Activated naive CD8-positive, alpha-beta T cell treated with anti-CD3 and anti-CD28 coated beads, Interleukin-2, amount 10 ng/mL, durations not matched to agents 7 days and 5 days (primary cell): Measurements from ENCODE around the gene TSHZ2. TPM values are rescaled to one million over a fixed set of nuclear protein-coding genes. Genes with fewer than 3 reads are reported as not detected.

Experiments
- ATAC-seq: fragments of 150-1000 bp; cut with Tn5 transposase; one replicate; pipeline ENCODE4 v1.10.0; 2021; ENCODE audit warnings: low read depth, moderate library complexity
- POLR2A ChIA-PET: fragments of 350-600 bp; sonication (Branson Sonifier 250); formaldehyde crosslinking; loops from one replicate; lab custom pipeline; 2021; ENCODE audit warnings: antibody characterized with exemption; lab: Charles Lee
- DNase-seq: peaks from one replicate; pipeline ENCODE4 v3.0.0; 2021
- H3K27ac Mint-ChIP-seq: one replicate; pipeline ENCODE4 v1.8.0; 2022; ENCODE audit warnings: mild to moderate bottlenecking, mixed read lengths
- H3K27me3 Mint-ChIP-seq: one replicate; pipeline ENCODE4 v1.8.0; 2022; ENCODE audit warnings: mild to moderate bottlenecking, moderate library complexity, mixed read lengths
- H3K36me3 Mint-ChIP-seq: one replicate; pipeline ENCODE4 v1.8.0; 2021; ENCODE audit warnings: mild to moderate bottlenecking, mixed read lengths
- H3K4me1 Mint-ChIP-seq: one replicate; pipeline ENCODE4 v1.8.0; 2021; ENCODE audit warnings: mixed read lengths
- H3K4me3 Mint-ChIP-seq: one replicate; pipeline ENCODE4 v1.8.0; 2022; ENCODE audit warnings: mild to moderate bottlenecking, moderate library complexity, mixed read lengths
- H3K9me3 Mint-ChIP-seq: one replicate; pipeline ENCODE4 v1.8.0; 2021; ENCODE audit warnings: mixed read lengths
- total RNA-seq, 2 experiments: library from RNA; stranded (reverse); gene quantifications; one replicate each; pipeline ENCODE4 v1.2.3, GENCODE V29; 2021

TSHZ2 gene
- total RNA-seq, 2 experiments from 2014 or later: 0.44 to 0.54 TPM

- POLR2A ChIA-PET: no interaction called here
These were observed 409.6 kb downstream of the TSHZ2 start for GRCh38 chr20:53381568-53382262.

GRCh38 chr20:53382263-53382844 is 410.2 kb downstream of the TSHZ2 start:
- ATAC-seq (no peak), DNase-seq (no peak)
- no peaks in the 10 kb centered on the region for H3K4me1 Mint-ChIP-seq
- POLR2A ChIA-PET: no interaction called here
- no peak overlapping the region for H3K27ac Mint-ChIP-seq
- no peaks in the 10 kb centered on the region for H3K36me3 Mint-ChIP-seq
- no peaks in the 10 kb centered on the region for H3K9me3 Mint-ChIP-seq
- H3K4me3 Mint-ChIP-seq: no peak overlapping the region
- H3K27me3 Mint-ChIP-seq: no peaks in the 10 kb centered on the region

More at GRCh38 chr20:53381568-53382262, 409.6 kb downstream of the TSHZ2 start:
- H3K9me3 Mint-ChIP-seq: no peaks in the 10 kb centered on the region
- no peak overlapping the region for H3K27ac Mint-ChIP-seq
- DNase-seq: no peak
- H3K4me1 Mint-ChIP-seq: no peaks in the 10 kb centered on the region
- H3K27me3 Mint-ChIP-seq: no peaks in the 10 kb centered on the region
- ATAC-seq: no peak
- no peaks in the 10 kb centered on the region for H3K36me3 Mint-ChIP-seq
- no peak overlapping the region for H3K4me3 Mint-ChIP-seq

DNA sequence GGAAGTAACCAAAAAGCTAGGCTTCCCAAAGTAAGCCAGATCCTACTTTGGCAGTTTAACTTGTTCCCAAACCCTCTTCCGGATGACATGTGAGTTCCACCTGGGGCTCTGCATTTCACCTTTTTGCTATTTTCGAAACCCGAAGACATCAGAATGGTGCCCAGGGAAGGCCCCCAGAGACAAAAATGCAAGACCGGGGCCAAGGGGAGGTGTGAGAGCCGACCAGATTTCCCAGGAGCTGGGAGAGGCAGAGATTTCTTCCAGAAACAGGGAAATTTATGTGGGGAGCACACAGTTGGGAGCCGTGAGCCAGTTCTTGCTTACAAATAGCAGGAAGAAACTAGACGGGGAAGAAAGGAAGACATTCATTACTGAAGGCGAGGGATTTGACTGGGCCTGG is 411.8 kb downstream of the TSHZ2 start:
- Mint-ChIP-seq H3K4me1 (peaks cover 7% of the 10 kb centered on the region), H3K27me3 (no peaks in the 10 kb centered on the region), H3K4me3 (no peak overlapping the region), H3K36me3 (peaks cover 2% of the 10 kb centered on the region), H3K9me3 (peaks cover 1% of the 10 kb centered on the region), H3K27ac (no peak overlapping the region)
- POLR2A ChIA-PET: no interaction called here
- DNase-seq (no peak), ATAC-seq (no peak)

DNA sequence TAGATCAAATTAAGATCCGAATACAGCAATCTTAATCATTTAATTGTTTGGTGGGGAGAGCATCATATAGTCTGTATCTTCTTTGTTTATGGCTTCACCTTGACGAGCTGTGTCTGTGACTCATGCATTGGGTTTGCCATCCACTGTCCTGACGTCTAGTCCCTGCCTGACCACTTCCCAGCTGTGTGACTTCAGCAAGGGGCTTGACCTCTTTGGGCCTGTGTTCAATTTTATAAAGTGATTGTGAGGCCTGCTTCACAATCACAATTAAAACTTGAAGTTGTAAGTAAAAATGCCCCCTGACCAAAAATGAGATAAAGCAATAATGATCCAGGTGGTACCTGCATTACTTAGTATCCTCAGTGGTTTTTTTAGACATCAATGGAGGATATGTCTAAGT is 412.2 kb downstream of the TSHZ2 start:
- Mint-ChIP-seq H3K27ac (no peak overlapping the region), H3K9me3 (peaks cover 1% of the 10 kb centered on the region)
- ATAC-seq: no peak

GRCh38 chr20:53385941-53386767 is 414.0 kb downstream of the TSHZ2 start:
- Mint-ChIP-seq H3K4me3 (no peak overlapping the region), H3K27me3 (peaks cover 2% of the 10 kb centered on the region), H3K27ac (no peak overlapping the region), H3K4me1 (peaks cover 10% of the 10 kb centered on the region), H3K9me3 (peaks cover 1% of the 10 kb centered on the region), H3K36me3 (peaks cover 2% of the 10 kb centered on the region)
- DNase-seq: no peak
- no peak for ATAC-seq
- POLR2A ChIA-PET: no interaction called here

More for the DNA sequence above, 412.2 kb downstream of the TSHZ2 start:
- Mint-ChIP-seq H3K36me3 (peaks cover 2% of the 10 kb centered on the region), H3K4me1 (peaks cover 10% of the 10 kb centered on the region), H3K4me3 (no peak overlapping the region), H3K27me3 (no peaks in the 10 kb centered on the region)
- DNase-seq: no peak
- POLR2A ChIA-PET: no interaction called here

GRCh38 chr20:53387983-53388675 is 416.0 kb downstream of the TSHZ2 start:
- DNase-seq (no peak), ATAC-seq (peak; percentile 89)
- Mint-ChIP-seq H3K4me1 (peaks cover 10% of the 10 kb centered on the region), H3K36me3 (peaks cover 2% of the 10 kb centered on the region), H3K27ac (peak overlapping the region; percentile 68), H3K27me3 (peaks cover 2% of the 10 kb centered on the region), H3K9me3 (peaks cover 3% of the 10 kb centered on the region), H3K4me3 (peak overlapping the region; percentile 43)
- POLR2A ChIA-PET: no interaction called here

GRCh38 chr20:53389516-53390300 is 417.6 kb downstream of the TSHZ2 start:
- peaks cover 2% of the 10 kb centered on the region for H3K36me3 Mint-ChIP-seq
- no peak overlapping the region for H3K27ac Mint-ChIP-seq
- ATAC-seq (no peak), DNase-seq (no peak)
- peaks cover 2% of the 10 kb centered on the region for H3K27me3 Mint-ChIP-seq
- H3K4me1 Mint-ChIP-seq: peaks cover 10% of the 10 kb centered on the region
- H3K4me3 Mint-ChIP-seq: no peak overlapping the region
- peaks cover 3% of the 10 kb centered on the region for H3K9me3 Mint-ChIP-seq
- POLR2A ChIA-PET: no interaction called here

- no peak for ATAC-seq
- H3K27ac Mint-ChIP-seq: no peak overlapping the region
- POLR2A ChIA-PET: no interaction called here
- H3K9me3 Mint-ChIP-seq: peaks cover 3% of the 10 kb centered on the region
- peaks cover 10% of the 10 kb centered on the region for H3K4me1 Mint-ChIP-seq
- peaks cover 2% of the 10 kb centered on the region for H3K27me3 Mint-ChIP-seq
- no peak overlapping the region for H3K4me3 Mint-ChIP-seq
- peaks cover 2% of the 10 kb centered on the region for H3K36me3 Mint-ChIP-seq
- DNase-seq: no peak
These were observed 418.6 kb downstream of the TSHZ2 start for GRCh38 chr20:53390770-53391169.

DNA sequence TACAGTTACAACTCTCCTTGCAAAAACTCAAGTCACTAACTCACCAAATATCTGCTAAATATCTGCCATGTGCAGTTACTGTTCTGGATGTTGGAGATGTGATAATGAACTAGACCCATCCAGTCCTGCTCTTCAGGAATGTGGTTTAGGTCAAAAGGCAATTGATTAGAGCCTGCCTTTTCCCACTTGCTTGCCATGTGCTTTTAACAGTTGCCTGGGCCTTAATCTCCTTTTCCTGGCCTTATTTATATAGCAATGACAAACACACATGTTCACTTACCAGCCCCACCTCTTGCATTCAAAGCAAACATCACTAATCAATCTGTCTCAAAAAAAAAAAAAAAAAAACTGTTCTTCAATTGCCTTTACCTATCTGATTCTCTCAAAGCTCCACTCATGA is 422.3 kb downstream of the TSHZ2 start:
- no peak for ATAC-seq
- POLR2A ChIA-PET: interaction anchor here (0.6 kb wide), 1 partner anchor 535 kb away, joined by 4 read pairs; no protein-coding TSS in a partner anchor
- H3K4me3 Mint-ChIP-seq: no peak overlapping the region

DNA sequence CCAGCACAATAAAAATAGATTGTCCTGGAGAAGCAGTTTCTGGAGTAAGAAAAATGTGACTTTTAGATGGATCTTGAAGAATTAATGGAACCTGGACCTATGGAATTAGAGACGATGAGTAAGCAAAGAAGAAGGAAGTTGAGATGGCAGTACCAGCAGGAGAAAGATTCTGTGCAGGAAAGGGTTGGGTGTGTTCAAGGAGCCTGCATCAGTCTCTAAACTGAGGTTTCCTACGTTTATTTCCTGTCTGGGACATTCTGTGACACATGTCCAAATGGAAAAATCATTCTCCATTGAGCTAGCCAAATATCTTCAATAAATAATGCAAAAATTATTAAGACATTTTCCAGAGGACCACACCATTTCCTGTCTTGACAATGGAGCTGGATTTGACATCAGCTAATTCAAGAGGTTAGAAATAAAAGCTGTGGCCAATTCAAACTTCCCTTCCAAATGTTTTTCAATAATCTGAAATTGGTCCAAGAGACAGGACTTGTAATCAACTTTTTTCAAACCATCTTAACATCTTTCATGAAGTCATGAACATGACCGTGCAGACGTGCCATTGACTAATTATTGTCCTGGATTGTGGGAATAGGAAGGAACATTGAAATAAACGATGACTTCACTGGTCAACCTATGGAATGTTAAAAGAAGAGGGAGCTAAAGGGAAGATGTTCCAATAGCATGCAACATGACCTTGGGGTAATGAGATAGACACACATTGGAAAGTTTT is 423.2 kb downstream of the TSHZ2 start:
- no peak for ATAC-seq
- H3K4me1 Mint-ChIP-seq: peaks cover 4% of the 10 kb centered on the region
- H3K4me3 Mint-ChIP-seq: no peak overlapping the region
- H3K27ac Mint-ChIP-seq: no peak overlapping the region
- H3K9me3 Mint-ChIP-seq: peaks cover 2% of the 10 kb centered on the region
- no peaks in the 10 kb centered on the region for H3K36me3 Mint-ChIP-seq
- DNase-seq: no peak
- POLR2A ChIA-PET: no interaction called here
- no peaks in the 10 kb centered on the region for H3K27me3 Mint-ChIP-seq

More for the DNA sequence above, 422.3 kb downstream of the TSHZ2 start:
- DNase-seq: no peak
- H3K36me3 Mint-ChIP-seq: no peaks in the 10 kb centered on the region
- H3K27ac Mint-ChIP-seq: no peak overlapping the region
- peaks cover 2% of the 10 kb centered on the region for H3K9me3 Mint-ChIP-seq
- peaks cover 2% of the 10 kb centered on the region for H3K27me3 Mint-ChIP-seq
- no peaks in the 10 kb centered on the region for H3K4me1 Mint-ChIP-seq

DNA sequence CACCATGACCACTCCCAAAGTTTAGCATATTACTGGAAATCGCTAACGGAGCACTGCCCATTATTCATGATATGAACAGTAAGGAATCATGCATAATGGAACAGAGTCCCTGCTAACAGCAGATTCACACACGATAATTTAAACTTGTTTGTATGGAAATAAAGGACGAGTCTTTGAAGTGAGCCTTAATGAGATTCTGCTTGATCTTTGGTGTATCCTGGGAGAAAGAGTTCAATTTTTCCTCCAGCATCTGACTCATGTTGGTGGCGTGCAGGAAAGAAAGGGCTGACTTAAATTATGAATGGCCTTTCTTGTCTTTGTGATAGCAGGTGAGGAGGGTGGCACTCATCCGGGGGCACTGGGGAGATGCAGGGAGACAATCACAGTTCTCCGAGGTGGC is 426.9 kb downstream of the TSHZ2 start:
- Mint-ChIP-seq H3K9me3 (peaks cover 1% of the 10 kb centered on the region), H3K4me1 (peaks cover 16% of the 10 kb centered on the region), H3K36me3 (peaks cover 2% of the 10 kb centered on the region), H3K27me3 (no peaks in the 10 kb centered on the region), H3K4me3 (no peak overlapping the region), H3K27ac (no peak overlapping the region)
- no peak for DNase-seq
- ATAC-seq: no peak
- POLR2A ChIA-PET: no interaction called here
